Kidney (tissue), 14 donors: Measurements from ENCODE around the gene GNB5. TPM values are rescaled to one million over a fixed set of nuclear protein-coding genes. Genes with fewer than 3 reads are reported as not detected.

ENCODE experiments used
- DNase-seq, 5 donors: peaks; one replicate each; pipeline ENCODE4 v3.0.0-alpha.2; 2013 to 2020
- FAIRE-seq: peaks from 2 replicates; lab custom pipeline; 2012; peaks lifted over from hg19 to GRCh38; lab: Jason Lieb, UNC
- H3K27ac ChIP-seq, 2 donors: one replicate each; pipeline ENCODE4 v1.7.0; 2013; ENCODE audit warnings: low read depth in 2 of 2, low read length in 2 of 2, inconsistent platforms in 1 of 2
- H3K27me3 ChIP-seq: one replicate; pipeline ENCODE4 v1.7.1; 2013; ENCODE audit warnings: low read length, inconsistent platforms; ENCODE audit not compliant: control insufficient read depth, insufficient read depth
- H3K36me3 ChIP-seq, 3 donors: one replicate each; pipeline versions ENCODE4 v1.7.0 to v1.7.1; 2013; ENCODE audit warnings: low read length in 3 of 3, control low read depth in 1 of 3, inconsistent platforms in 1 of 3; ENCODE audit not compliant: insufficient read depth in 3 of 3, control insufficient read depth in 2 of 3
- H3K4me1 ChIP-seq, 3 donors: one replicate each; pipeline versions ENCODE4 v1.7.0 to v1.7.1; 2013; ENCODE audit warnings: low read length in 3 of 3, inconsistent platforms in 1 of 3, low read depth in 1 of 3; ENCODE audit not compliant: control insufficient read depth in 2 of 3, insufficient read depth in 2 of 3
- H3K4me3 ChIP-seq, 3 donors: one replicate each; pipeline versions ENCODE4 v1.7.0 to v1.8.1; 2013; ENCODE audit warnings: low read length in 3 of 3, control low read depth in 1 of 3, inconsistent platforms in 1 of 3
- H3K9ac ChIP-seq, 3 donors: one replicate each; pipeline versions ENCODE4 v1.7.0 to v1.7.1; 2013; ENCODE audit warnings: low read length in 3 of 3, control low read depth in 1 of 3, inconsistent platforms in 1 of 3
- H3K9me3 ChIP-seq, 3 donors: one replicate each; pipeline versions ENCODE4 v1.7.0 to v1.7.1; 2013; ENCODE audit warnings: low read length in 3 of 3, control low read depth in 1 of 3, inconsistent platforms in 1 of 3; ENCODE audit not compliant: control insufficient read depth in 2 of 3, insufficient read depth in 1 of 3
- CTCF ChIP-seq: IDR thresholded peaks from 3 replicates; pipeline ENCODE4 v1.5.1; 2012; ENCODE audit warnings: mild to moderate bottlenecking, moderate library complexity, borderline replicate concordance; ENCODE audit not compliant: insufficient read depth; ENCODE audit errors: extremely low read depth
- intact Hi-C: fragments of 100-400 bp; cut with DNase I; formaldehyde crosslinking; loops from one replicate; pipeline ENCODE4 v1.11.1; 2022
- polyA plus RNA-seq: library from polyadenylated mRNA; stranded (reverse); fragments of 350-450 nt; fragmentation: Illumina TruSeq; extraction: RNeasy Lipid Tissue Mini Kit (QIAGEN cat#74804); gene quantifications from one replicate; pipeline ENCODE4 v1.2.3, GENCODE V29; 2014; ENCODE audit warnings: low read depth, low replicate concordance; ENCODE audit not compliant: insufficient read depth
- total RNA-seq: library from RNA; stranded (reverse); fragmentation: NEBNext Ultra II Directional; extraction: Animal tissue kit (Norgen Biotek cat#: 25700); gene quantifications from one replicate; pipeline ENCODE4 v1.2.1, GENCODE V29; 2021
- donor health status: control.
- donor health status: control.
- donor health status: control.
- donor health status: control.
- donor health status: control.
- donor health status: DM: yes; HTN: yes; CAD: no.
- donor health status: Normal renal cell carcinoma (clear cell type).

Gene GNB5
- total and polyA plus RNA-seq, 2 donors from 2014 or later, result 28.3 to 43.6 TPM

DNA sequence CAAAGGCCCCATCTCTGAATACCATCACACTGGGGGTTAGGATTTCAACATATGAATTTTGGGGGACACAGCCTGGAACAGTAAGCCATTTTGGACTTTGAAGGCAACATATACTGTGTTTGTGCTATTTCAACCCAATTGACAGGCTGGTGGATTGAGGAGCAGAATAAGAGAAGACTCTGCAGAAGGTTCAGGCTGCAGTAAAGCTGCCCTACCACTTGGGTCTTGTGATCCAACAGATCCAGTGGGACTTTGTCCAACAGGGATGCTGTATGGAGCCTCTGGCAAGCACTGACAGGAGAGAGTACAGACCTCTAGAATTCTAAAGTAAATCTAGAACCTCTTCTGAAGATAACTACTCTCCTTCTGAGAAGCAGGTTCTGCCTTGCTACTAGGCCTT lies 77.5 kb downstream of the GNB5 start:
- no peaks in the 10 kb centered on the region for H3K9me3 ChIP-seq
- H3K4me1 ChIP-seq, result peaks cover 0 to 26% (median 10%) of the 10 kb centered on the region in 3 donors
- FAIRE-seq, result no peak
- H3K9ac ChIP-seq, result no peak overlapping the region
- H3K36me3 ChIP-seq, result no peaks in the 10 kb centered on the region
- no peak for DNase-seq
- no peaks in the 10 kb centered on the region for H3K27me3 ChIP-seq
- H3K27ac ChIP-seq, result no peak overlapping the region
- no peak for TF ChIP-seq CTCF
- H3K4me3 ChIP-seq, result no peak overlapping the region
- intact Hi-C loops, result no loop called here

DNA sequence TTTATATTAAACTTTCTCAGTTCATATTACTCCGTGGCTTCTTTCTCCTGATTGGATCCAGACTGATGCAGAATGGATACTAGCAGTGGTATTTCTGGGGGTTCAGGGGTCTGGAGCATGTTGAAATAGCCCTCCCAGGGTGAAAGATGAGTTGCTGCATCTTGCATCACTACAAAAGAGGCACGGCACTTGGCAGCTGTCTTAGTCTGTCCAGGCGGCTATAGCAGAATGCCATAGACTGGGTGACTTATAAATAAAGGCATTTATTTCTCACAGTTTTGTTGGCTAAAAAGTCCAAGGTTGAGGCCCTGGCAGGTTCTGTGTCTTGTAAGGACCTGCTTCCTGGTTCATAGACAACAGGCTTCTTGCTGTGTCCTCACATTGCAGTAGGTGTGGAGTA lies 78.0 kb downstream of the GNB5 start:
- intact Hi-C loops, result no loop called here
- TF ChIP-seq CTCF, result no peak
- Histone ChIP-seq H3K9me3 (no peaks in the 10 kb centered on the region), H3K4me1 (peaks cover 0 to 26% (median 10%) of the 10 kb centered on the region in 3 donors), H3K27ac (no peak overlapping the region), H3K27me3 (no peaks in the 10 kb centered on the region), H3K36me3 (no peaks in the 10 kb centered on the region), H3K9ac (no peak overlapping the region), H3K4me3 (no peak overlapping the region)
- no peak for FAIRE-seq
- no peak for DNase-seq

- peak; percentile 63 to 79 (median 67) for DNase-seq
- peak overlapping the region in 1 of 2 donors; percentile 1 for H3K27ac ChIP-seq
- no peak for FAIRE-seq
Measured at GRCh38 chr15:52112203-52112750, 78.9 kb downstream of the GNB5 start.

More at GRCh38 chr15:52112203-52112750, 78.9 kb downstream of the GNB5 start:
- Histone ChIP-seq H3K4me1 (peaks cover 0 to 24% (median 7%) of the 10 kb centered on the region in 3 donors), H3K27me3 (no peaks in the 10 kb centered on the region), H3K4me3 (peak overlapping the region in 1 of 3 donors; percentile 53), H3K36me3 (no peaks in the 10 kb centered on the region), H3K9me3 (no peaks in the 10 kb centered on the region), H3K9ac (peak overlapping the region in 1 of 3 donors; percentile 29)
- intact Hi-C loops, result no loop called here
- TF ChIP-seq CTCF, result no peak
